22Rv1 (cell line): Measurements from ENCODE around the gene CAMTA1.

Source experiments
- ZFX ChIP-seq: fragments of 450-650 bp; IDR thresholded peaks from 2 replicates; pipeline ENCODE4 v1.6.1; 2017; ENCODE audit warnings: antibody characterized with exemption, borderline replicate concordance
- TF ChIP-seq, protein P1 (sequence below): fragments of 450-650 bp; IDR thresholded peaks from 2 replicates; pipeline ENCODE4 v1.5.1; 2017; ENCODE audit warnings: mild to moderate bottlenecking

- TF ChIP-seq, protein P1, sequence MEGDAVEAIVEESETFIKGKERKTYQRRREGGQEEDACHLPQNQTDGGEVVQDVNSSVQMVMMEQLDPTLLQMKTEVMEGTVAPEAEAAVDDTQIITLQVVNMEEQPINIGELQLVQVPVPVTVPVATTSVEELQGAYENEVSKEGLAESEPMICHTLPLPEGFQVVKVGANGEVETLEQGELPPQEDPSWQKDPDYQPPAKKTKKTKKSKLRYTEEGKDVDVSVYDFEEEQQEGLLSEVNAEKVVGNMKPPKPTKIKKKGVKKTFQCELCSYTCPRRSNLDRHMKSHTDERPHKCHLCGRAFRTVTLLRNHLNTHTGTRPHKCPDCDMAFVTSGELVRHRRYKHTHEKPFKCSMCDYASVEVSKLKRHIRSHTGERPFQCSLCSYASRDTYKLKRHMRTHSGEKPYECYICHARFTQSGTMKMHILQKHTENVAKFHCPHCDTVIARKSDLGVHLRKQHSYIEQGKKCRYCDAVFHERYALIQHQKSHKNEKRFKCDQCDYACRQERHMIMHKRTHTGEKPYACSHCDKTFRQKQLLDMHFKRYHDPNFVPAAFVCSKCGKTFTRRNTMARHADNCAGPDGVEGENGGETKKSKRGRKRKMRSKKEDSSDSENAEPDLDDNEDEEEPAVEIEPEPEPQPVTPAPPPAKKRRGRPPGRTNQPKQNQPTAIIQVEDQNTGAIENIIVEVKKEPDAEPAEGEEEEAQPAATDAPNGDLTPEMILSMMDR, result no peak
- no peak for TF ChIP-seq ZFX
Observed at GRCh38 chr1:7386226-7387052, 601.2 kb downstream of the CAMTA1 start.
